Measurements from ENCODE around the gene DYNLL1. TPM values are rescaled to one million over a fixed set of nuclear protein-coding genes. Genes with fewer than 3 reads are reported as not detected.
A peak's percentile ranks its signal among the peaks of the same experiment; 100 is the strongest.

DYNLL1 gene
- total and polyA plus RNA-seq, 2 of the 13 experiments (the other 11 are each of a cell fraction or from before 2014, with no cell fraction given): 271 to 294 TPM

DNA sequence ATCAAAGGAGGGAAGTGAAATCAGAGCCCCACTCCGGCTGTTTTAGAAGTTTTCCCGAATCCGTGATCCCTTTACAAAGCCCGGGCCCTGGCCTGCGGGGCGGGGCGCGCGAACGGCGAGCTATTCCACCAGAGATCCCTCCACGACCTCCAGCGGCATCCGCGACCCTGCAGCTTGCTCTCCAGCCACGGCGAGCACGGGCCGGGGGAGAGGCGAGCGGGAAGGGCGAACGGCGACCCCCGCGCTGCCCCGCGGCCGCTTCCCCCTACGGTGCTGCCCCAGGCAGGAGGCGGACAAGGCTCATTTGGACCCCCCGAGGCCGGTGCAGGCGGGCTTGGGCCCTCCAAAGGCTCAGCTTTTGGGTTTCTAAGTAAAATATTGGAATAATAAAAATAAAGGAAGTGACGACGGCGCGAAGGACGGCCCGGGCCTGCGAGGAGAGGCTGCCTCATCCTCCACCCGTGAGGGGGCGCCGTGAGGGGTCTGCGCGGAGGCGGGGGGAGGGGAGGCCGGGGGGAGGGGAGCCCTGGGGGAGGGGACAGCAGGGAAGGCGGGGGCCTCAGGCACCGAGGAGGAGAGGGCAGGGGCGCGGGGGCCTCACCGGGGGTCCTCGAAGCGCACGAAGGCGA is 27.0 kb upstream of the DYNLL1 start (continued):
- TF ChIP-seq ATF7-NPFF (CRISPR knock-in tag; IDR thresholded peaks at IDR 0.05; ENCODE audit: low read depth) (no peak), ELF4 (CRISPR knock-in tag; IDR thresholded peaks at IDR 0.05; ENCODE audit: borderline replicate concordance) (no peak), ZC3H13 (CRISPR knock-in tag; IDR thresholded peaks at IDR 0.05) (0 out of 2 replicates have a peak, but pooled peaks have one; percentile 66), ZNF205 (CRISPR knock-in tag; IDR thresholded peaks at IDR 0.05) (no peak), ZNF143 (CRISPR knock-in tag; IDR thresholded peaks at IDR 0.05) (0 out of 2 replicates have a peak, but pooled peaks have one; percentile 3), ZBTB7A (CRISPR knock-in tag; IDR thresholded peaks at IDR 0.05) (no peak), NAIF1 (CRISPR knock-in tag; IDR thresholded peaks at IDR 0.05; ENCODE audit: borderline replicate concordance) (no peak)
- TF ChIP-seq, protein P1, sequence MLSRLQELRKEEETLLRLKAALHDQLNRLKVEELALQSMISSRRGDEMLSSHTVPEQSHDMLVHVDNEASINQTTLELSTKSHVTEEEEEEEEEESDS (CRISPR knock-in tag; IDR thresholded peaks at IDR 0.05; ENCODE audit: borderline replicate concordance): no peak
- TF ChIP-seq, protein P2, sequence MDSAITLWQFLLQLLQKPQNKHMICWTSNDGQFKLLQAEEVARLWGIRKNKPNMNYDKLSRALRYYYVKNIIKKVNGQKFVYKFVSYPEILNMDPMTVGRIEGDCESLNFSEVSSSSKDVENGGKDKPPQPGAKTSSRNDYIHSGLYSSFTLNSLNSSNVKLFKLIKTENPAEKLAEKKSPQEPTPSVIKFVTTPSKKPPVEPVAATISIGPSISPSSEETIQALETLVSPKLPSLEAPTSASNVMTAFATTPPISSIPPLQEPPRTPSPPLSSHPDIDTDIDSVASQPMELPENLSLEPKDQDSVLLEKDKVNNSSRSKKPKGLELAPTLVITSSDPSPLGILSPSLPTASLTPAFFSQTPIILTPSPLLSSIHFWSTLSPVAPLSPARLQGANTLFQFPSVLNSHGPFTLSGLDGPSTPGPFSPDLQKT (CRISPR knock-in tag; IDR thresholded peaks at IDR 0.05; ENCODE audit: borderline replicate concordance): no peak
- TF ChIP-seq, protein P3, sequence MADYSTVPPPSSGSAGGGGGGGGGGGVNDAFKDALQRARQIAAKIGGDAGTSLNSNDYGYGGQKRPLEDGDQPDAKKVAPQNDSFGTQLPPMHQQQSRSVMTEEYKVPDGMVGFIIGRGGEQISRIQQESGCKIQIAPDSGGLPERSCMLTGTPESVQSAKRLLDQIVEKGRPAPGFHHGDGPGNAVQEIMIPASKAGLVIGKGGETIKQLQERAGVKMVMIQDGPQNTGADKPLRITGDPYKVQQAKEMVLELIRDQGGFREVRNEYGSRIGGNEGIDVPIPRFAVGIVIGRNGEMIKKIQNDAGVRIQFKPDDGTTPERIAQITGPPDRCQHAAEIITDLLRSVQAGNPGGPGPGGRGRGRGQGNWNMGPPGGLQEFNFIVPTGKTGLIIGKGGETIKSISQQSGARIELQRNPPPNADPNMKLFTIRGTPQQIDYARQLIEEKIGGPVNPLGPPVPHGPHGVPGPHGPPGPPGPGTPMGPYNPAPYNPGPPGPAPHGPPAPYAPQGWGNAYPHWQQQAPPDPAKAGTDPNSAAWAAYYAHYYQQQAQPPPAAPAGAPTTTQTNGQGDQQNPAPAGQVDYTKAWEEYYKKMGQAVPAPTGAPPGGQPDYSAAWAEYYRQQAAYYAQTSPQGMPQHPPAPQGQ (CRISPR knock-in tag; IDR thresholded peaks at IDR 0.05; ENCODE audit: borderline replicate concordance): no peak
